SH-SY5Y (cell line): Measurements from ENCODE around the gene SLC45A3.

Experiments
- GATA2 ChIP-seq: IDR thresholded peaks from 2 replicates; pipeline ENCODE4 v1.6.1; 2011; ENCODE audit warnings: mild to moderate bottlenecking, low read depth, low read length
- GATA3 ChIP-seq: IDR thresholded peaks from 2 replicates; pipeline ENCODE4 v1.6.1; 2011; ENCODE audit warnings: low read depth, mild to moderate bottlenecking, low read length, moderate library complexity

DNA sequence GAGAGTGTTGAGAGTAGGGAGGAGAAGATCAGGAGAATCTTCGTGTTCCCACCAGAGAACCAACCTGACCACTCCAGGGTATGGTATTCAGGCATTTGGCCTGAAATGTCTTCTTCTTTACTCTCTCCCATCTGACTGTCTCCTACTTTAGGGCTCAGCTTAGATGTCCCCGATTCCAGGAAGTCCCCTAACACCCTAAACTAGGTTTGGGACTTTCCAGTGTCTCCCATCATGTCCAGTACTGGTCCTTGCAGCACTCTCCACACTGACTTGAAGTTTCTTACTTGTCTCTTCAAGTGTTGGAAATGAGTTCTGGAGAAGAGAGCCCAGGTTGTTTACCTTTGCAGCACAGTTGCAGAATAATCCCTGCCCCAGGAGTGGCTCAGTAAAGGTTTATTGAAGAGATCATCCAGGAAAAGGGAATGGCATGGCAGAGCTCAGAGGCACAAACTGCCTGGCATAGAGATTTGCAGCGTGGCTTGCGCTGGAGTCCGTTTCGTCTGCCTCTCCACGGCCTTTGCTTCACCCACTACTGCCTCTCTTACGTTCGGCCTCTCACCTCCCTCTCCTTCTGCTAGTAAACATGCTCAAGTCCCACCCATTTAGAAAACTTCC lies 42.3 kb downstream of the SLC45A3 start:
- TF ChIP-seq GATA3 (no peak), GATA2 (no peak)
